Measurements from ENCODE around the gene UGT1A1. TPM values are rescaled to one million over a fixed set of nuclear protein-coding genes. Genes with fewer than 3 reads are reported as not detected.
"Not testable (repeated sequence)": the region's sequence is repeated elsewhere in the genome, so short reads cannot be mapped to it uniquely, and the experiment has no call there.

Gene UGT1A1
- total RNA-seq, 1 experiment from 2014 or later, result not detected

- Histone ChIP-seq H3K9me3 (replicated peaks) (peaks cover 5% of the 10 kb centered on the region), H3K4me3 (no peak overlapping the region), H3K36me3 (no peaks in the 10 kb centered on the region), H3K4me1 (peaks cover 6% of the 10 kb centered on the region; the same call in 1 of the 2 replicates), H3K27me3 (no peaks in the 10 kb centered on the region), H3K27ac (no peak overlapping the region)
- DNase-seq, result no peak
Measured at GRCh38 chr2:233747283-233747544, 12.9 kb upstream of the UGT1A1 start.

GRCh38 chr2:233750689-233751088 lies 9.4 kb upstream of the UGT1A1 start:
- H3K27me3 ChIP-seq; H3K27ac ChIP-seq; H3K36me3 ChIP-seq; H3K9me3 ChIP-seq (replicated peaks); H3K4me3 ChIP-seq; H3K4me1 ChIP-seq; DNase-seq: not testable (repeated sequence)

DNA sequence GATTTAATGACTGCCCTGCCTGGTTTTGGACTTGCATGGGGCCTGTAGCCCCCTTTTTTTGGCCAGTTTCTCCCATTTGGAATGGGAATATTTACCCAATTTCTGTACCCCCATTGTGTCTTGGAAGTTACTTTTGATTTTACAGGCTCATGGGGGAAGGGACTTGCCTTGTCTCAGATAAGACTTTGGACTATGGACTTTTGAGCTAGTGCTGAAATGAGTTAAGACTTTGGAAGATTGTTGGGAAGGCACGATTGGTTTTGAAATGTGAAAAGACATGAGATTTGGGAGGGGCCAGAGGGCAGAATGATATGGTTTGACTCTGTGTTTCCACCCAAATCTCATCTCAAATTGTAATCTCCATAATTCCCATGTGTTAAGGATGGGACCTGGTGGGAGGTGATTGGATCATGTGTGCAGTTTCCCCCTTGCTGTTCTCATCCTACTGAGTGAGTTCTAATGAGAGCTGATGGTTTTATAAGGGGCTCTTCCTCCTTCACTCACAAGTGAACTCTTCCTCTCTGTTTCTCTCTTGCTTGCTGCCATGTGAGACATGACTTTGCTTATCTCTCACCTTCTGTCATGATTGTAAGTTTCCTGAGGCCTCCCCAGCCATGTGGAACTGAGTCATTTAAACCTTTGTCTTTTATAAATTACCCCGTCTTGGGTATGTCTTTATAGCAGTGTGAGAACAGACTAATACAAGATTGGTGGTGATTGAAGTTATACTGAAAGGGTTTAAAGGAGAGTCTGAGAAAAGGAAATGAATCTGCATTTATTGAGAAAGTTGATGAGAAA lies 8.7 kb upstream of the UGT1A1 start:
- not testable (repeated sequence) for H3K36me3 ChIP-seq, H3K4me1 ChIP-seq

GRCh38 chr2:233754872-233755611 lies 5.0 kb upstream of the UGT1A1 start:
- DNase-seq, result no peak
- Histone ChIP-seq H3K27ac (no peak overlapping the region), H3K27me3 (no peaks in the 10 kb centered on the region)

More for the DNA sequence above, 8.7 kb upstream of the UGT1A1 start:
- H3K27me3 ChIP-seq; H3K27ac ChIP-seq; H3K9me3 ChIP-seq (replicated peaks); H3K4me3 ChIP-seq; DNase-seq: not testable (repeated sequence)

GRCh38 chr2:233756429-233757081 lies 3.5 kb upstream of the UGT1A1 start:
- Histone ChIP-seq H3K4me3 (no peak overlapping the region), H3K36me3 (no peaks in the 10 kb centered on the region), H3K27ac (no peak overlapping the region), H3K4me1 (no peaks in the 10 kb centered on the region), H3K9me3 (replicated peaks) (no peaks in the 10 kb centered on the region), H3K27me3 (no peaks in the 10 kb centered on the region)
- no peak for DNase-seq

More at GRCh38 chr2:233754872-233755611, 5.0 kb upstream of the UGT1A1 start:
- Histone ChIP-seq H3K36me3 (no peaks in the 10 kb centered on the region), H3K9me3 (replicated peaks) (peaks cover 5% of the 10 kb centered on the region; the same call in 1 of the 2 replicates), H3K4me3 (no peak overlapping the region), H3K4me1 (no peaks in the 10 kb centered on the region)

- H3K4me1 ChIP-seq, result no peaks in the 10 kb centered on the region
- no peaks in the 10 kb centered on the region; the same call in 1 of the 2 replicates for H3K27me3 ChIP-seq
- H3K27ac ChIP-seq, result no peak overlapping the region
- no peak overlapping the region for H3K4me3 ChIP-seq
- DNase-seq, result no peak
- no peaks in the 10 kb centered on the region for H3K36me3 ChIP-seq
- H3K9me3 ChIP-seq (replicated peaks), result no peaks in the 10 kb centered on the region
Measured at GRCh38 chr2:233758141-233758540, 1.9 kb upstream of the UGT1A1 start.

DNA sequence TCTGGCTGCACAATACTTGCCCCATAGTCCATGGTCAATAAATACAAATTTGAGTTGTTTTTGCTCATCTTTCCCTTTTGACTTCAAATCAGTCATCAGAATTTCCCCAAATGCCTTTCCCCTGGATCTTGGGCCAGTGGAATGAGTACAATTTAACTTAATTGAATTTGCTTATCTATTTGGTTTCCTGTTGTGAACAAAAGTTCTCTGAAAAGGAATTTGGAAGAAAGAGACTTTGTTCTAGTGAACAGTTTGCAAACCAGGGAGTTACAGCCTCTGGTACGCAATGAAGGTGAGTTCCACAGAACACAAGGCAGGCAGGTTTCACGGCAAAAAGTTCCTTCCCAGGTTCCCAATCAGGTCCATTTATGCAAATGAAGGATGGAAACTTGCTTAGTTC lies 1.2 kb upstream of the UGT1A1 start:
- Histone ChIP-seq H3K4me1 (no peaks in the 10 kb centered on the region), H3K36me3 (no peaks in the 10 kb centered on the region), H3K4me3 (no peak overlapping the region), H3K9me3 (replicated peaks) (no peaks in the 10 kb centered on the region), H3K27me3 (no peaks in the 10 kb centered on the region; the same call in 1 of the 2 replicates), H3K27ac (no peak overlapping the region)
- DNase-seq, result no peak

DNA sequence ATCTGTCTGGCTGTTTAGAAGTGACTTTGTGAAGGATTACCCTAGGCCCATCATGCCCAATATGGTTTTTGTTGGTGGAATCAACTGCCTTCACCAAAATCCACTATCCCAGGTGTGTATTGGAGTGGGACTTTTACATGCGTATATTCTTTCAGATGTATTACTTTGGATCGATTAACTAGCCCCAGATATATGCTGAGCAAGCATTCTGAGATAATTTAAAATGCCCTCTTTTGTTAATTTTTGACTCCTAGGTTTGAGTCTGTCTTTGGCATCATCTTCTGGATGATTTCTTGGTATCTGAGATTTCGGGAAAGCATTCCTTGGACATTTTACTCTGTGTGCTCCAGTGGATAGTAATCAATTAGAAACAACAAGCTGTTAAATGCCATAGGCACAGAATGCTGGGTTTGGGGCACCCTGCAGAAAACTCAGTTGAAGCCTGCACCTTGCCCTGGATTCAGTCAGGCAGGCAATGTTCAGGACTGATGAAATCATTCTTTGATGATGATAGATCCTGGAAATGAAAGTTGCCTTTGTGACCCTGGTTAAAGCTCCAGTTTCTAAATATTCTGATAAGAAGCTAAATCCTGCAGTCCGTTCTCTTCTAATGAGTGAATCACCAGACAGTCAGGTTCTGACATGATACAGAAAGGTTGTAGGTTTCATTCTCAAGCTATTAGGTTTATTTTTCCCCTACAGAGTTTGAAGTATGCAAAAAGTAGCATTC lies 1.1 kb downstream of the UGT1A1 start:
- no peaks in the 10 kb centered on the region for H3K9me3 ChIP-seq (replicated peaks)
- H3K36me3 ChIP-seq, result no peaks in the 10 kb centered on the region
- no peaks in the 10 kb centered on the region for H3K4me1 ChIP-seq
- H3K27me3 ChIP-seq, result no peaks in the 10 kb centered on the region; the same call in 1 of the 2 replicates
- no peak for DNase-seq
- H3K4me3 ChIP-seq, result no peak overlapping the region
- no peak overlapping the region for H3K27ac ChIP-seq

GRCh38 chr2:233764264-233764663 lies 4.2 kb downstream of the UGT1A1 start:
- DNase-seq, result no peak
- Histone ChIP-seq H3K27me3 (no peaks in the 10 kb centered on the region; the same call in 1 of the 2 replicates), H3K36me3 (no peaks in the 10 kb centered on the region), H3K4me1 (no peaks in the 10 kb centered on the region), H3K27ac (no peak overlapping the region), H3K4me3 (no peak overlapping the region), H3K9me3 (replicated peaks) (no peaks in the 10 kb centered on the region)

- no peaks in the 10 kb centered on the region for H3K4me1 ChIP-seq
- no peak overlapping the region for H3K4me3 ChIP-seq
- H3K36me3 ChIP-seq, result no peaks in the 10 kb centered on the region
- H3K27me3 ChIP-seq, result no peaks in the 10 kb centered on the region; the same call in 1 of the 2 replicates
- H3K9me3 ChIP-seq (replicated peaks), result no peaks in the 10 kb centered on the region
- H3K27ac ChIP-seq, result no peak overlapping the region
- DNase-seq, result no peak
Measured at GRCh38 chr2:233764761-233765160, 4.7 kb downstream of the UGT1A1 start.

GRCh38 chr2:233766416-233766815 lies 6.3 kb downstream of the UGT1A1 start:
- no peaks in the 10 kb centered on the region for H3K9me3 ChIP-seq (replicated peaks)
- peaks cover 8% of the 10 kb centered on the region; the same call in 1 of the 2 replicates for H3K27me3 ChIP-seq
- no peak overlapping the region for H3K4me3 ChIP-seq
- H3K27ac ChIP-seq, result no peak overlapping the region
- no peaks in the 10 kb centered on the region for H3K36me3 ChIP-seq
- DNase-seq, result no peak
- H3K4me1 ChIP-seq, result no peaks in the 10 kb centered on the region

GRCh38 chr2:233768076-233768475 lies 8.0 kb downstream of the UGT1A1 start:
- H3K36me3 ChIP-seq, result no peaks in the 10 kb centered on the region
- peaks cover 8% of the 10 kb centered on the region; the same call in 1 of the 2 replicates for H3K27me3 ChIP-seq
- H3K27ac ChIP-seq, result no peak overlapping the region
- no peaks in the 10 kb centered on the region for H3K9me3 ChIP-seq (replicated peaks)
- no peaks in the 10 kb centered on the region for H3K4me1 ChIP-seq
- DNase-seq, result no peak
- H3K4me3 ChIP-seq, result no peak overlapping the region

GRCh38 chr2:233769260-233769659 lies 9.2 kb downstream of the UGT1A1 start:
- Histone ChIP-seq H3K4me1 (no peaks in the 10 kb centered on the region), H3K4me3 (no peak overlapping the region)
- DNase-seq, result no peak

GRCh38 chr2:233772153-233772552 lies 12.1 kb downstream of the UGT1A1 start:
- H3K4me3 ChIP-seq, result no peak overlapping the region
- H3K9me3 ChIP-seq (replicated peaks), result no peaks in the 10 kb centered on the region
- DNase-seq, result no peak
- no peaks in the 10 kb centered on the region for H3K4me1 ChIP-seq
- no peaks in the 10 kb centered on the region for H3K36me3 ChIP-seq
- no peak overlapping the region for H3K27ac ChIP-seq
- peaks cover 8% of the 10 kb centered on the region; the same call in 1 of the 2 replicates for H3K27me3 ChIP-seq

More at GRCh38 chr2:233769260-233769659, 9.2 kb downstream of the UGT1A1 start:
- Histone ChIP-seq H3K27me3 (peaks cover 8% of the 10 kb centered on the region; the same call in 1 of the 2 replicates), H3K27ac (no peak overlapping the region), H3K36me3 (no peaks in the 10 kb centered on the region), H3K9me3 (replicated peaks) (no peaks in the 10 kb centered on the region)

Data from SJCRH30 (cell line).